ENCODE measurements around the gene MTHFS.
"Not testable (repeated sequence)": the region's sequence is repeated elsewhere in the genome, so short reads cannot be mapped to it uniquely, and the experiment has no call there.

DNA sequence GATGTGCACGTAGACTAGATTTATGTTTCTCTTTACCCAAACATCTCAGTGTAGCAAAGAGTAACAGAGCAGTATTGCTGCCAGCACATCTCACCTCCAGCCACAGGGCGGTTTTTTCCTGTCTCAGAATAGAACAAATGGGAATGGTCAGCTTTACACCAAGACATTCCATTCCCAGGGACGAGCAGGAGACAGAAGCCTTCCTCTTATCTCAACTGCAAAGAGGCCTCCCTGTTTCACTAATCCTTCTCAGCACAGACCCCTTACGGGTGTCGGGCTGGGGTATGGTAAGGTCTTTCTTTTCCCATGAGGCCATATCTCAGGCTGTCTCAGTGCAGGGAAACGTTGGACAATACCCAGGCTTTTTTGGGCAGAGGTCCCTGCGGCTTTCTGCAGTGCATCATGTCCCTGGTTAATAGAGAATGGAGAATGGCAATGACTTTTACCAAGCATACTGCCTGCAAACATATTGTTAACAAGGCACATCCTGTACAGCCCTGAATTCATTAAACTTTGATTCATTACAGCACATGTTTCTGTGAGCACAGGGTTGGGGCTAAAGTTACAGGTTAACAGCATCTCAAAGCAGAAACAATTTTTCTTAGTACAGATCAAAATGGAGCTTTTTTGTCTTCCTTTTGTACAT, 38.9 kb upstream of the MTHFS start:
- TF ChIP-seq, protein P1, sequence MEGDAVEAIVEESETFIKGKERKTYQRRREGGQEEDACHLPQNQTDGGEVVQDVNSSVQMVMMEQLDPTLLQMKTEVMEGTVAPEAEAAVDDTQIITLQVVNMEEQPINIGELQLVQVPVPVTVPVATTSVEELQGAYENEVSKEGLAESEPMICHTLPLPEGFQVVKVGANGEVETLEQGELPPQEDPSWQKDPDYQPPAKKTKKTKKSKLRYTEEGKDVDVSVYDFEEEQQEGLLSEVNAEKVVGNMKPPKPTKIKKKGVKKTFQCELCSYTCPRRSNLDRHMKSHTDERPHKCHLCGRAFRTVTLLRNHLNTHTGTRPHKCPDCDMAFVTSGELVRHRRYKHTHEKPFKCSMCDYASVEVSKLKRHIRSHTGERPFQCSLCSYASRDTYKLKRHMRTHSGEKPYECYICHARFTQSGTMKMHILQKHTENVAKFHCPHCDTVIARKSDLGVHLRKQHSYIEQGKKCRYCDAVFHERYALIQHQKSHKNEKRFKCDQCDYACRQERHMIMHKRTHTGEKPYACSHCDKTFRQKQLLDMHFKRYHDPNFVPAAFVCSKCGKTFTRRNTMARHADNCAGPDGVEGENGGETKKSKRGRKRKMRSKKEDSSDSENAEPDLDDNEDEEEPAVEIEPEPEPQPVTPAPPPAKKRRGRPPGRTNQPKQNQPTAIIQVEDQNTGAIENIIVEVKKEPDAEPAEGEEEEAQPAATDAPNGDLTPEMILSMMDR (conservative IDR thresholded peaks at IDR 0.05), result not testable (repeated sequence)
- TF ChIP-seq EZH2 (IDR thresholded peaks at IDR 0.05; ENCODE audit: low read depth), result not testable (repeated sequence)

All from PC-9 (cell line).